ENCODE measurements around the gene ALKBH4. TPM values are rescaled to one million over a fixed set of nuclear protein-coding genes. Genes with fewer than 3 reads are reported as not detected.

Gene ALKBH4
- total RNA-seq, 4 donors from 2014 or later: 10.7 to 40.5 (median 18.7) TPM

GRCh38 chr7:102469351-102469971 lies 4.8 kb upstream of the ALKBH4 start:
- H3K36me3 ChIP-seq: peaks cover 0 to 38% (median 0%) of the 10 kb centered on the region in 3 donors

GRCh38 chr7:102468478-102469350 lies 4.1 kb upstream of the ALKBH4 start:
- TF ChIP-seq POLR2A (IDR thresholded peaks at IDR 0.05) (no peak), CTCF (IDR thresholded peaks at IDR 0.05) (no peak)
- Histone ChIP-seq H3K4me3 (no peak overlapping the region), H3K27ac (no peak overlapping the region), H3K4me1 (peaks cover 11 to 25% (median 14%) of the 10 kb centered on the region in 4 donors), H3K9me3 (no peaks in the 10 kb centered on the region), H3K27me3 (no peaks in the 10 kb centered on the region), H3K36me3 (peaks cover 0 to 33% (median 0%) of the 10 kb centered on the region in 3 donors)
- DNase-seq: peak in 1 of 3 donors; percentile 16

More at GRCh38 chr7:102469351-102469971, 4.8 kb upstream of the ALKBH4 start:
- DNase-seq: peak in 1 of 3 donors; percentile 13
- no peaks in the 10 kb centered on the region for H3K9me3 ChIP-seq
- no peaks in the 10 kb centered on the region for H3K27me3 ChIP-seq
- H3K4me1 ChIP-seq: peaks cover 7 to 21% (median 11%) of the 10 kb centered on the region in 4 donors
- H3K4me3 ChIP-seq: no peak overlapping the region
- TF ChIP-seq CTCF (IDR thresholded peaks at IDR 0.05): no peak
- no peak for TF ChIP-seq POLR2A (IDR thresholded peaks at IDR 0.05)
- H3K27ac ChIP-seq: peak overlapping the region in 1 of 4 donors; percentile 77

GRCh38 chr7:102467581-102468477 lies 3.2 kb upstream of the ALKBH4 start:
- DNase-seq: peak in 1 of 3 donors; percentile 13
- H3K36me3 ChIP-seq: peaks cover 0 to 26% (median 0%) of the 10 kb centered on the region in 3 donors
- H3K4me3 ChIP-seq: no peak overlapping the region

GRCh38 chr7:102466097-102466496 lies 1.4 kb upstream of the ALKBH4 start:
- H3K27me3 ChIP-seq: no peaks in the 10 kb centered on the region
- no peak for DNase-seq
- no peaks in the 10 kb centered on the region for H3K9me3 ChIP-seq
- H3K4me1 ChIP-seq: peaks cover 11 to 28% (median 14%) of the 10 kb centered on the region in 4 donors
- H3K4me3 ChIP-seq: peak overlapping the region in 2 of 4 donors; percentile 71 to 81
- TF ChIP-seq CTCF (IDR thresholded peaks at IDR 0.05) (no peak), POLR2A (IDR thresholded peaks at IDR 0.05) (no peak)
- peak overlapping the region in 1 of 4 donors; percentile 0 for H3K27ac ChIP-seq
- H3K36me3 ChIP-seq: peaks cover 0 to 20% (median 0%) of the 10 kb centered on the region in 3 donors

More at GRCh38 chr7:102467581-102468477, 3.2 kb upstream of the ALKBH4 start:
- peaks cover 11 to 28% (median 14%) of the 10 kb centered on the region in 4 donors for H3K4me1 ChIP-seq
- H3K27me3 ChIP-seq: no peaks in the 10 kb centered on the region
- H3K27ac ChIP-seq: no peak overlapping the region
- no peaks in the 10 kb centered on the region for H3K9me3 ChIP-seq
- no peak for TF ChIP-seq POLR2A (IDR thresholded peaks at IDR 0.05)
- TF ChIP-seq CTCF (IDR thresholded peaks at IDR 0.05): no peak
